ENCODE measurements around the gene CCDC121.

DNA sequence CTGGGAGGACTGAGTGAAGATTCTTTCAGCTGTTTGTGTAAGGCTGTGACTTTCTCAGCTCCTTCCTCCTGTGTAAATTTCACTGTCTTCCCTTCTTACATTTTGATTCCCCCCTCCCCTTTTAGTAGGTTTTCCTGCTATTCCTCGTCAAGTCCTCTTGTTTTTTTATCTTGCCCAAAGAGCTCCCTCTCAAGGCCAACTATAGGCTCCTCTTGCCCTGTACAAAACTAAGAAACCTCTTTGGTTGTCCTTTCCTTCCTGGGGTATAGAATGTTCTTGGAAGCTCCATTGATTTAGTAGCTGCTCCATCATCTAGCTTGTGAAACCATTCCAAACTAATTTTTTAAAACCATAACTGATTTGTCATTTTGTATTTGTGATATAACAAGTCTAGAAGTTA, 7.3 kb downstream of the CCDC121 start:
- no peak for TF ChIP-seq ZSCAN30 (tag by site-specific recombination; IDR thresholded peaks at IDR 0.05)
- TF ChIP-seq, protein P1, sequence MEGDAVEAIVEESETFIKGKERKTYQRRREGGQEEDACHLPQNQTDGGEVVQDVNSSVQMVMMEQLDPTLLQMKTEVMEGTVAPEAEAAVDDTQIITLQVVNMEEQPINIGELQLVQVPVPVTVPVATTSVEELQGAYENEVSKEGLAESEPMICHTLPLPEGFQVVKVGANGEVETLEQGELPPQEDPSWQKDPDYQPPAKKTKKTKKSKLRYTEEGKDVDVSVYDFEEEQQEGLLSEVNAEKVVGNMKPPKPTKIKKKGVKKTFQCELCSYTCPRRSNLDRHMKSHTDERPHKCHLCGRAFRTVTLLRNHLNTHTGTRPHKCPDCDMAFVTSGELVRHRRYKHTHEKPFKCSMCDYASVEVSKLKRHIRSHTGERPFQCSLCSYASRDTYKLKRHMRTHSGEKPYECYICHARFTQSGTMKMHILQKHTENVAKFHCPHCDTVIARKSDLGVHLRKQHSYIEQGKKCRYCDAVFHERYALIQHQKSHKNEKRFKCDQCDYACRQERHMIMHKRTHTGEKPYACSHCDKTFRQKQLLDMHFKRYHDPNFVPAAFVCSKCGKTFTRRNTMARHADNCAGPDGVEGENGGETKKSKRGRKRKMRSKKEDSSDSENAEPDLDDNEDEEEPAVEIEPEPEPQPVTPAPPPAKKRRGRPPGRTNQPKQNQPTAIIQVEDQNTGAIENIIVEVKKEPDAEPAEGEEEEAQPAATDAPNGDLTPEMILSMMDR (tag by site-specific recombination; IDR thresholded peaks at IDR 0.05), result no peak
- no peak for TF ChIP-seq ZNF274 (IDR thresholded peaks at IDR 0.05; ENCODE audit: low read length)
- no peak for TF ChIP-seq ZNF274 (tag by site-specific recombination; IDR thresholded peaks at IDR 0.05; ENCODE audit: borderline replicate concordance)
- no peak for TF ChIP-seq ZNF302 (tag by site-specific recombination; IDR thresholded peaks at IDR 0.05; ENCODE audit: low read depth)
- TF ChIP-seq ZNF48 (tag by site-specific recombination; IDR thresholded peaks at IDR 0.05), result no peak
- no peak for TF ChIP-seq SCRT2 (tag by site-specific recombination; IDR thresholded peaks at IDR 0.05)
